Measurements from ENCODE around the gene ARHGEF28.

Gene ARHGEF28

DNA sequence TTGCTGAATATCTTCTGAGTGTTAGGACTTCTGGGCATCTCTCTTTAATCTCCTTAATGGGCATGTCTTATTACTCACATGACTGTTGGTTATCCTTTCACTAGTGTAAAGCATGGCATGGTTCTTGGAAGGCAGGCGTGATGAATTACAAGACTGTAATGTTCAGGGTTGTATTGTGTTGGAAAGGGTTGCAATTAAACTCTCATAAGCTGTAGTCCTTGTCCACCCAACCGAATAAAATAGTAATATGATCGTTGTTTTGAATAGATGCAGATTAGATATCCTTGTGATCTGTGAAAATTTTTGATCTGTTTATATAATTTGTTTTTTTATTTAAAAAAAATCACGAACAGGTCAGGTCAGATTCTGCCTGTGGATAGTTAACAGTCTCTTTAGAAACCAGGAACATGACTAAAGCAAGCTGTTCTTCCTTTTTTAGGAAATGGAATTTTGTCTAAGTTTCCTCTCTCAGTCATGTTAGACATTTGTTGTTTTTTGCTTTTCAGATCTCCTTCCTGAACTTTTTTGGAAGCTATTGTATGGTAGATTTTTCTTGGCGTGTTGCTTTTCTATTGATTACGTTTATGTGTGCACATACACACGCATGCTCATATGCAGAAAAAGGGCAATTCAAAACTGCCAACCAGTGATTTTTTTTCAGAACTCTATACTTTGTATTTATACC, 121.8 kb downstream of the ARHGEF28 start:
- Mint-ChIP-seq H3K36me3 (ENCODE audit: insufficient read depth) (no peaks in the 10 kb centered on the region), H3K4me1 (peaks cover 8% of the 10 kb centered on the region), H3K27ac (ENCODE audit: low read depth) (no peak overlapping the region), H3K9me3 (no peaks in the 10 kb centered on the region), H3K4me3 (no peak overlapping the region), H3K27me3 (peaks cover 17% of the 10 kb centered on the region)
- ATAC-seq (replicated peaks; ENCODE audit: extremely low read depth, poor library complexity, severe bottlenecking) (no peak), DNase-seq (ENCODE audit: low spot score in 2 of 2) (no peak)

- H3K4me1 Mint-ChIP-seq, result peaks cover 8% of the 10 kb centered on the region
- no peaks in the 10 kb centered on the region for H3K9me3 Mint-ChIP-seq
- no peak for ATAC-seq (replicated peaks; ENCODE audit: extremely low read depth, poor library complexity, severe bottlenecking)
- H3K36me3 Mint-ChIP-seq (ENCODE audit: insufficient read depth), result no peaks in the 10 kb centered on the region
- peaks cover 17% of the 10 kb centered on the region for H3K27me3 Mint-ChIP-seq
- H3K4me3 Mint-ChIP-seq, result no peak overlapping the region
- DNase-seq (ENCODE audit: low spot score in 2 of 2), result no peak
- H3K27ac Mint-ChIP-seq (ENCODE audit: low read depth), result no peak overlapping the region
These were observed 122.8 kb downstream of the ARHGEF28 start for GRCh38 chr5:73748510-73749400.

GRCh38 chr5:73749485-73750270, 123.7 kb downstream of the ARHGEF28 start:
- H3K9me3 Mint-ChIP-seq, result no peaks in the 10 kb centered on the region
- H3K27me3 Mint-ChIP-seq, result peaks cover 17% of the 10 kb centered on the region
- no peak overlapping the region for H3K27ac Mint-ChIP-seq (ENCODE audit: low read depth)
- no peak for DNase-seq (ENCODE audit: low spot score in 2 of 2)
- no peak for ATAC-seq (replicated peaks; ENCODE audit: extremely low read depth, poor library complexity, severe bottlenecking)
- peaks cover 8% of the 10 kb centered on the region for H3K4me1 Mint-ChIP-seq
- H3K4me3 Mint-ChIP-seq, result no peak overlapping the region
- no peaks in the 10 kb centered on the region for H3K36me3 Mint-ChIP-seq (ENCODE audit: insufficient read depth)

- H3K4me3 Mint-ChIP-seq, result peak overlapping the region; percentile 39
- peaks cover 17% of the 10 kb centered on the region for H3K27me3 Mint-ChIP-seq
- no peak for ATAC-seq (replicated peaks; ENCODE audit: extremely low read depth, poor library complexity, severe bottlenecking)
- peak overlapping the region; percentile 74 for H3K27ac Mint-ChIP-seq (ENCODE audit: low read depth)
- H3K4me1 Mint-ChIP-seq, result peaks cover 8% of the 10 kb centered on the region
- no peak for DNase-seq (ENCODE audit: low spot score in 2 of 2)
- H3K9me3 Mint-ChIP-seq, result no peaks in the 10 kb centered on the region
- H3K36me3 Mint-ChIP-seq (ENCODE audit: insufficient read depth), result no peaks in the 10 kb centered on the region
These were observed 125.4 kb downstream of the ARHGEF28 start for GRCh38 chr5:73751254-73751914.

DNA sequence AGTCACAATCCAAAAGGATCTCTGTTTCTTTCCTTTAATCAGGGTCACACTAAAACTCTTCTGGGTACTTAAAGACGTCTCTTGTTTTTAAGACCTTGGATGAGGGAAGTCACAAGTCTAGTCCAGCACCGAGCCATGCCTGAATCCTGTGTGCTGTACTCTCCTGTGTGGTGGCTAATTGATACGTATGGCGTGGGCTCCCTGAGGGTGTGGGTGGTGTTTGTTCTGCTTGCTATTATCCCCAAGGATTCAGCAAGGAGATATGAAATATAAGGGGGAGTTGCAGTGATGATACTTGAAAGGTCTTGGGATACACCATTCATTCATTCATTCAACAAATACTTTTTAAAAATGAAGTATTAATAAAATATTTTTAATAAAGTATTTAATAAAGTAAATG, 128.3 kb downstream of the ARHGEF28 start:
- H3K4me3 Mint-ChIP-seq, result no peak overlapping the region
- DNase-seq (ENCODE audit: low spot score in 2 of 2) (no peak), ATAC-seq (replicated peaks; ENCODE audit: extremely low read depth, poor library complexity, severe bottlenecking) (no peak)
- H3K27me3 Mint-ChIP-seq, result peaks cover 17% of the 10 kb centered on the region
- peaks cover 8% of the 10 kb centered on the region for H3K4me1 Mint-ChIP-seq
- H3K9me3 Mint-ChIP-seq, result no peaks in the 10 kb centered on the region
- H3K27ac Mint-ChIP-seq (ENCODE audit: low read depth), result no peak overlapping the region
- no peaks in the 10 kb centered on the region for H3K36me3 Mint-ChIP-seq (ENCODE audit: insufficient read depth)

DNA sequence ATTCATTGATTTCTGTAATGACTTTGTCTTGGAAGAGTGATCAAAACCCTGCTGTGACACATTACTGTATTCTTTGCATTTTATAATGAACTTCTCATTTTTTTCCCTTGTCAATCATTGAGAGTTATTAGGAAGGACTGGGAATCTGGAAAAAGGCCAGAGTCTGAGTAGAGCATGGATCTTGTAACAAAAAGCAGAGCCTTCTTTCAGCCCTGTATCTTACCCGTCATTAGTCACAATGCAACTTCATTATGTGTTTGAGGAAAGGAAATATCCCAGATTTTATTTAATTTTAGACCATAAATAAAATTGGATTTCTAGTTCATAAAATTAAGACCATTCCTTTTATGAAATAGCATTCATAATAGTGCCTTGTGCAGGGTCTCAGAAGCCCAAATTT, 131.4 kb downstream of the ARHGEF28 start:
- Mint-ChIP-seq H3K36me3 (ENCODE audit: insufficient read depth) (no peaks in the 10 kb centered on the region), H3K4me3 (no peak overlapping the region), H3K27ac (ENCODE audit: low read depth) (no peak overlapping the region), H3K9me3 (no peaks in the 10 kb centered on the region), H3K4me1 (no peaks in the 10 kb centered on the region), H3K27me3 (no peaks in the 10 kb centered on the region)
- no peak for DNase-seq (ENCODE audit: low spot score in 2 of 2)
- ATAC-seq (replicated peaks; ENCODE audit: extremely low read depth, poor library complexity, severe bottlenecking), result no peak

- Mint-ChIP-seq H3K27ac (ENCODE audit: low read depth) (no peak overlapping the region), H3K9me3 (no peaks in the 10 kb centered on the region), H3K4me1 (no peaks in the 10 kb centered on the region), H3K27me3 (no peaks in the 10 kb centered on the region), H3K36me3 (ENCODE audit: insufficient read depth) (no peaks in the 10 kb centered on the region), H3K4me3 (no peak overlapping the region)
- no peak for ATAC-seq (replicated peaks; ENCODE audit: extremely low read depth, poor library complexity, severe bottlenecking)
- no peak for DNase-seq (ENCODE audit: low spot score in 2 of 2)
These were observed 133.8 kb downstream of the ARHGEF28 start for GRCh38 chr5:73759771-73760170.

- no peak overlapping the region for H3K4me3 Mint-ChIP-seq
- no peak for DNase-seq (ENCODE audit: low spot score in 2 of 2)
These were observed 137.5 kb downstream of the ARHGEF28 start for GRCh38 chr5:73763300-73764032.

GRCh38 chr5:73764586-73764985, 138.6 kb downstream of the ARHGEF28 start:
- Mint-ChIP-seq H3K4me3 (no peak overlapping the region), H3K4me1 (no peaks in the 10 kb centered on the region), H3K27ac (ENCODE audit: low read depth) (no peak overlapping the region), H3K9me3 (peaks cover 7% of the 10 kb centered on the region), H3K27me3 (no peaks in the 10 kb centered on the region), H3K36me3 (ENCODE audit: insufficient read depth) (no peaks in the 10 kb centered on the region)
- ATAC-seq (replicated peaks; ENCODE audit: extremely low read depth, poor library complexity, severe bottlenecking) (no peak), DNase-seq (ENCODE audit: low spot score in 2 of 2) (no peak)

More at GRCh38 chr5:73763300-73764032, 137.5 kb downstream of the ARHGEF28 start:
- H3K9me3 Mint-ChIP-seq, result peaks cover 7% of the 10 kb centered on the region
- no peak for ATAC-seq (replicated peaks; ENCODE audit: extremely low read depth, poor library complexity, severe bottlenecking)
- H3K27me3 Mint-ChIP-seq, result no peaks in the 10 kb centered on the region
- H3K27ac Mint-ChIP-seq (ENCODE audit: low read depth), result no peak overlapping the region
- H3K4me1 Mint-ChIP-seq, result no peaks in the 10 kb centered on the region
- no peaks in the 10 kb centered on the region for H3K36me3 Mint-ChIP-seq (ENCODE audit: insufficient read depth)

DNA sequence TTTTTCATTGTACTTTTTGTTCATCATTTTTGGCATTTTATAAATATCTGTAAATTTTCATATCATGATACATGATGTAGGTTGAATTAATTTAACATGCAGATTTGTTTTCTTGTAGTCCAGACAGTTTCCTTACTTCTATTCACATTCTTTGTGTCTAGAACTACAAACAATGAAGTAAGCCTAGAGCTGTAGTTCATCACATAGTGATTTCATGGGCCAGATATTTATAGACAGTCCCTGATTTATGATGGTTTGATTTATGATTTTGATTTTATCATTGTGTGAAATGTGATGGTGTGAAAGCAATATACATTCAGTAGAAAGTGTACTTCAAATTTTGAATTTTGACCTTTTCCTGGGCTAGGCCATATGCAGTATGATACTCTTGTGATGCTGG, 139.0 kb downstream of the ARHGEF28 start:
- DNase-seq (ENCODE audit: low spot score in 2 of 2) (no peak), ATAC-seq (replicated peaks; ENCODE audit: extremely low read depth, poor library complexity, severe bottlenecking) (no peak)
- no peak overlapping the region for H3K27ac Mint-ChIP-seq (ENCODE audit: low read depth)
- peaks cover 7% of the 10 kb centered on the region for H3K9me3 Mint-ChIP-seq
- no peak overlapping the region for H3K4me3 Mint-ChIP-seq
- no peaks in the 10 kb centered on the region for H3K4me1 Mint-ChIP-seq
- H3K36me3 Mint-ChIP-seq (ENCODE audit: insufficient read depth), result no peaks in the 10 kb centered on the region
- H3K27me3 Mint-ChIP-seq, result no peaks in the 10 kb centered on the region

DNA sequence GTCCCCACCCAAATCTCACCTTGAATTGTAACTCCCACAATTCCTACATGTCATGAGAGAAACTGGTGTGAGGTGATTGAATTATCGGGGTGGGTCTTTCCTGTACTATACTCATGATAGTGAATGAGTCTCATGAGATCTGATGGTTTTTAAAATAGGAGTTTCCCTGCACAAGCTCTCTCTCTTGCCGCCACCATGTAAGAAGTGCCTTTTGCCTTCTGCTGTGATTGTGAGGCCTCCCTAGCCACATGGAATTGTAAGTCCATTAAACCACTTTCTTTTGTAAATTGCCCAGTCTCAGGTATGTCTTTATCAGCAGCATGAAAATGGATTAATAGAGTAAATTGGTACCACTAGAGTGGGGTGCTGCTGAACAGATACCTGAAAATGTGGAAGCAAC, 140.9 kb downstream of the ARHGEF28 start:
- ATAC-seq (replicated peaks; ENCODE audit: extremely low read depth, poor library complexity, severe bottlenecking) (no peak), DNase-seq (ENCODE audit: low spot score in 2 of 2) (no peak)
- H3K27me3 Mint-ChIP-seq, result no peaks in the 10 kb centered on the region
- no peaks in the 10 kb centered on the region for H3K36me3 Mint-ChIP-seq (ENCODE audit: insufficient read depth)
- H3K9me3 Mint-ChIP-seq, result peaks cover 7% of the 10 kb centered on the region
- no peak overlapping the region for H3K27ac Mint-ChIP-seq (ENCODE audit: low read depth)
- H3K4me1 Mint-ChIP-seq, result no peaks in the 10 kb centered on the region
- no peak overlapping the region for H3K4me3 Mint-ChIP-seq

All from central memory CD8-positive, alpha-beta T cell (primary cell).